ENCODE measurements around the gene TNFRSF13B. TPM values are rescaled to one million over a fixed set of nuclear protein-coding genes. Genes with fewer than 3 reads are reported as not detected.

The TNFRSF13B gene
- total RNA-seq, 1 experiment from 2014 or later = 0.21 TPM

- H3K36me3 ChIP-seq (replicated peaks; ENCODE audit: control insufficient read depth, insufficient read depth, low read length) = no peaks in the 10 kb centered on the region
- no peak overlapping the region for H3K4me3 ChIP-seq (ENCODE audit: insufficient read depth, low read depth, low read length)
- H3K27me3 ChIP-seq (ENCODE audit: control insufficient read depth, insufficient read depth, low read length) = no peaks in the 10 kb centered on the region
- DNase-seq = peak; percentile 28
These were observed 28.2 kb downstream of the TNFRSF13B start for GRCh38 chr17:16943541-16944333.

GRCh38 chr17:16943032-16943352 is 28.9 kb downstream of the TNFRSF13B start:
- Histone ChIP-seq H3K27me3 (ENCODE audit: control insufficient read depth, insufficient read depth, low read length) (no peaks in the 10 kb centered on the region), H3K36me3 (replicated peaks; ENCODE audit: control insufficient read depth, insufficient read depth, low read length) (no peaks in the 10 kb centered on the region), H3K4me3 (ENCODE audit: insufficient read depth, low read depth, low read length) (no peak overlapping the region)
- no peak for DNase-seq

GRCh38 chr17:16942141-16943031 is 29.5 kb downstream of the TNFRSF13B start:
- Histone ChIP-seq H3K36me3 (replicated peaks; ENCODE audit: control insufficient read depth, insufficient read depth, low read length) (no peaks in the 10 kb centered on the region), H3K4me3 (ENCODE audit: insufficient read depth, low read depth, low read length) (no peak overlapping the region), H3K27me3 (ENCODE audit: control insufficient read depth, insufficient read depth, low read length) (no peaks in the 10 kb centered on the region)
- no peak for DNase-seq

GRCh38 chr17:16941072-16942036 is 30.6 kb downstream of the TNFRSF13B start:
- DNase-seq = no peak
- H3K36me3 ChIP-seq (replicated peaks; ENCODE audit: control insufficient read depth, insufficient read depth, low read length) = no peaks in the 10 kb centered on the region
- H3K27me3 ChIP-seq (ENCODE audit: control insufficient read depth, insufficient read depth, low read length) = no peaks in the 10 kb centered on the region
- no peak overlapping the region for H3K4me3 ChIP-seq (ENCODE audit: insufficient read depth, low read depth, low read length)

- Histone ChIP-seq H3K4me3 (ENCODE audit: insufficient read depth, low read depth, low read length) (no peak overlapping the region), H3K36me3 (replicated peaks; ENCODE audit: control insufficient read depth, insufficient read depth, low read length) (no peaks in the 10 kb centered on the region), H3K27me3 (ENCODE audit: control insufficient read depth, insufficient read depth, low read length) (no peaks in the 10 kb centered on the region)
- peak; percentile 74 for DNase-seq
These were observed 31.6 kb downstream of the TNFRSF13B start for GRCh38 chr17:16940116-16940881.

GRCh38 chr17:16939606-16940115 is 32.3 kb downstream of the TNFRSF13B start:
- Histone ChIP-seq H3K27me3 (ENCODE audit: control insufficient read depth, insufficient read depth, low read length) (no peaks in the 10 kb centered on the region), H3K36me3 (replicated peaks; ENCODE audit: control insufficient read depth, insufficient read depth, low read length) (no peaks in the 10 kb centered on the region), H3K4me3 (ENCODE audit: insufficient read depth, low read depth, low read length) (no peak overlapping the region)
- peak; percentile 41 for DNase-seq

GRCh38 chr17:16939208-16939576 is 32.7 kb downstream of the TNFRSF13B start:
- no peak for DNase-seq

GRCh38 chr17:16938496-16939207 is 33.3 kb downstream of the TNFRSF13B start:
- Histone ChIP-seq H3K27me3 (ENCODE audit: control insufficient read depth, insufficient read depth, low read length) (no peaks in the 10 kb centered on the region), H3K4me3 (ENCODE audit: insufficient read depth, low read depth, low read length) (no peak overlapping the region), H3K36me3 (replicated peaks; ENCODE audit: control insufficient read depth, insufficient read depth, low read length) (no peaks in the 10 kb centered on the region)
- no peak for DNase-seq

More at GRCh38 chr17:16939208-16939576, 32.7 kb downstream of the TNFRSF13B start:
- Histone ChIP-seq H3K27me3 (ENCODE audit: control insufficient read depth, insufficient read depth, low read length) (no peaks in the 10 kb centered on the region), H3K4me3 (ENCODE audit: insufficient read depth, low read depth, low read length) (no peak overlapping the region), H3K36me3 (replicated peaks; ENCODE audit: control insufficient read depth, insufficient read depth, low read length) (no peaks in the 10 kb centered on the region)

- Histone ChIP-seq H3K27me3 (ENCODE audit: control insufficient read depth, insufficient read depth, low read length) (no peaks in the 10 kb centered on the region), H3K4me3 (ENCODE audit: insufficient read depth, low read depth, low read length) (no peak overlapping the region), H3K36me3 (replicated peaks; ENCODE audit: control insufficient read depth, insufficient read depth, low read length) (no peaks in the 10 kb centered on the region)
- peak; percentile 1 for DNase-seq
These were observed 33.9 kb downstream of the TNFRSF13B start for GRCh38 chr17:16938031-16938430.

GRCh38 chr17:16937431-16937830 is 34.5 kb downstream of the TNFRSF13B start:
- Histone ChIP-seq H3K36me3 (replicated peaks; ENCODE audit: control insufficient read depth, insufficient read depth, low read length) (no peaks in the 10 kb centered on the region), H3K27me3 (ENCODE audit: control insufficient read depth, insufficient read depth, low read length) (no peaks in the 10 kb centered on the region), H3K4me3 (ENCODE audit: insufficient read depth, low read depth, low read length) (no peak overlapping the region)
- DNase-seq = no peak

- no peak for DNase-seq
- Histone ChIP-seq H3K27me3 (ENCODE audit: control insufficient read depth, insufficient read depth, low read length) (no peaks in the 10 kb centered on the region), H3K36me3 (replicated peaks; ENCODE audit: control insufficient read depth, insufficient read depth, low read length) (no peaks in the 10 kb centered on the region), H3K4me3 (ENCODE audit: insufficient read depth, low read depth, low read length) (no peak overlapping the region)
These were observed 35.2 kb downstream of the TNFRSF13B start for GRCh38 chr17:16936536-16937310.

GRCh38 chr17:16935786-16936185 is 36.1 kb downstream of the TNFRSF13B start:
- DNase-seq = peak; percentile 19
- no peak overlapping the region for H3K4me3 ChIP-seq (ENCODE audit: insufficient read depth, low read depth, low read length)
- no peaks in the 10 kb centered on the region for H3K36me3 ChIP-seq (replicated peaks; ENCODE audit: control insufficient read depth, insufficient read depth, low read length)
- H3K27me3 ChIP-seq (ENCODE audit: control insufficient read depth, insufficient read depth, low read length) = no peaks in the 10 kb centered on the region
